ENCODE data around the gene DGCR8.

DGCR8 gene

GRCh38 chr22:20140521-20140964 is 60.5 kb downstream of the DGCR8 start:
- no peak for DNase-seq

- DNase-seq: no peak
Measured at GRCh38 chr22:20141186-20142077, 61.4 kb downstream of the DGCR8 start.

- no peak for DNase-seq
Measured at GRCh38 chr22:20142711-20143621, 62.9 kb downstream of the DGCR8 start.

- no peak for DNase-seq
Measured at GRCh38 chr22:20143883-20144665, 64.0 kb downstream of the DGCR8 start.

GRCh38 chr22:20145206-20145831 is 65.3 kb downstream of the DGCR8 start:
- no peak for DNase-seq

GRCh38 chr22:20145832-20146223 is 65.8 kb downstream of the DGCR8 start:
- no peak for DNase-seq

GRCh38 chr22:20146777-20147176 is 66.7 kb downstream of the DGCR8 start:
- DNase-seq: no peak

GRCh38 chr22:20147237-20147988 is 67.4 kb downstream of the DGCR8 start:
- no peak for DNase-seq

GRCh38 chr22:20148414-20148813 is 68.4 kb downstream of the DGCR8 start:
- no peak for DNase-seq

- DNase-seq: no peak
Measured at GRCh38 chr22:20149257-20150250, 69.5 kb downstream of the DGCR8 start.

GRCh38 chr22:20150381-20151275 is 70.6 kb downstream of the DGCR8 start, which contains the start of gene CCDC188:
CCDC188 (minus strand) TSS chr22:20151055; CDS start chr22:20150986, 69 bp downstream.
- no peak for DNase-seq

GRCh38 chr22:20151276-20151588 is 71.2 kb downstream of the DGCR8 start:
- DNase-seq: no peak

- no peak for DNase-seq
Measured at GRCh38 chr22:20152464-20152890, 72.4 kb downstream of the DGCR8 start.

GRCh38 chr22:20153945-20154344 is 73.9 kb downstream of the DGCR8 start:
- DNase-seq: no peak

GRCh38 chr22:20154602-20155187 is 74.7 kb downstream of the DGCR8 start:
- DNase-seq: no peak

GRCh38 chr22:20155330-20156041 is 75.4 kb downstream of the DGCR8 start:
- no peak for DNase-seq

- DNase-seq: no peak
Measured at GRCh38 chr22:20156042-20156389, 76.0 kb downstream of the DGCR8 start.

Data from CD4-positive, alpha-beta T cell treated with Interleukin-15 for 1 hour (primary cell).